Measurements from ENCODE around the gene FAM222A.
A peak's percentile ranks its signal among the peaks of the same experiment; 100 is the strongest.

FAM222A gene

DNA sequence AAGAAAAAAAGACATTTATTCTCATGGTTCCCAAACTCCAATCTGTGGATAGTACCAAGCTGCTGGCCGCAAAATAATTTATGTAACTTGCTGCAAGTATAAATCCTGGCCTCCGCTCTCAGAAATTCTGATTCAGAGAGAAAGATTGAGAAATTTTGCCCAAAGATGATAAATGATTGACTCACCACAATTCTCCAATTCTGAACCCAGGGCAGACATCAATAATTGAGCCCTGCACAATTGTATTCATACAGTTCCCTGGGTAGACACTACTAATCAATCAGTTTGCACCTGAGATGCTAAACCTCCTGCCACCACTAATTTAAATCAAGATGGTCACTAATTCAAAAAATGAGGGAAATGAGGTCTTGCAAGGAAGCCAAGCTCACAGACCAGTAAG, 81.4 kb downstream of the FAM222A start:
- Histone ChIP-seq H3K4me2 (ENCODE audit: low read depth, low read length) (no peak overlapping the region), H3K36me3 (replicated peaks; ENCODE audit: insufficient read depth, low read length) (no peaks in the 10 kb centered on the region), H3K79me2 (ENCODE audit: low read length) (no peaks in the 10 kb centered on the region), H3K4me1 (ENCODE audit: low read length) (no peaks in the 10 kb centered on the region), H3K9ac (ENCODE audit: low read length) (no peak overlapping the region), H3K27ac (ENCODE audit: low read length) (no peak overlapping the region), H2AFZ (ENCODE audit: low read length) (no peak overlapping the region), H4K20me1 (ENCODE audit: insufficient read depth, low read length) (no peaks in the 10 kb centered on the region), H3K4me3 (ENCODE audit: low read length) (no peak overlapping the region), H3K27me3 (replicated peaks; ENCODE audit: insufficient read depth, low read length) (peaks cover 4% of the 10 kb centered on the region; the same call in 1 of the 2 replicates), H3K9me3 (replicated peaks; ENCODE audit: insufficient read depth, low read length) (no peaks in the 10 kb centered on the region), H3F3A (ENCODE audit: insufficient read depth, low read length) (no peaks in the 10 kb centered on the region), H3K9me2 (replicated peaks; ENCODE audit: insufficient read depth, low read length) (no peaks in the 10 kb centered on the region)
- DNase-seq = no peak
- TF ChIP-seq EZH2 (optimal IDR thresholded peaks at IDR 0.05; ENCODE audit: low read depth, low read length) = no peak
- no peak for TF ChIP-seq EZH2phosphoT487 (IDR thresholded peaks at IDR 0.05; ENCODE audit: low read length)
- TF ChIP-seq, protein P1, sequence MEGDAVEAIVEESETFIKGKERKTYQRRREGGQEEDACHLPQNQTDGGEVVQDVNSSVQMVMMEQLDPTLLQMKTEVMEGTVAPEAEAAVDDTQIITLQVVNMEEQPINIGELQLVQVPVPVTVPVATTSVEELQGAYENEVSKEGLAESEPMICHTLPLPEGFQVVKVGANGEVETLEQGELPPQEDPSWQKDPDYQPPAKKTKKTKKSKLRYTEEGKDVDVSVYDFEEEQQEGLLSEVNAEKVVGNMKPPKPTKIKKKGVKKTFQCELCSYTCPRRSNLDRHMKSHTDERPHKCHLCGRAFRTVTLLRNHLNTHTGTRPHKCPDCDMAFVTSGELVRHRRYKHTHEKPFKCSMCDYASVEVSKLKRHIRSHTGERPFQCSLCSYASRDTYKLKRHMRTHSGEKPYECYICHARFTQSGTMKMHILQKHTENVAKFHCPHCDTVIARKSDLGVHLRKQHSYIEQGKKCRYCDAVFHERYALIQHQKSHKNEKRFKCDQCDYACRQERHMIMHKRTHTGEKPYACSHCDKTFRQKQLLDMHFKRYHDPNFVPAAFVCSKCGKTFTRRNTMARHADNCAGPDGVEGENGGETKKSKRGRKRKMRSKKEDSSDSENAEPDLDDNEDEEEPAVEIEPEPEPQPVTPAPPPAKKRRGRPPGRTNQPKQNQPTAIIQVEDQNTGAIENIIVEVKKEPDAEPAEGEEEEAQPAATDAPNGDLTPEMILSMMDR (IDR thresholded peaks at IDR 0.05; ENCODE audit: low read length) = no peak

DNA sequence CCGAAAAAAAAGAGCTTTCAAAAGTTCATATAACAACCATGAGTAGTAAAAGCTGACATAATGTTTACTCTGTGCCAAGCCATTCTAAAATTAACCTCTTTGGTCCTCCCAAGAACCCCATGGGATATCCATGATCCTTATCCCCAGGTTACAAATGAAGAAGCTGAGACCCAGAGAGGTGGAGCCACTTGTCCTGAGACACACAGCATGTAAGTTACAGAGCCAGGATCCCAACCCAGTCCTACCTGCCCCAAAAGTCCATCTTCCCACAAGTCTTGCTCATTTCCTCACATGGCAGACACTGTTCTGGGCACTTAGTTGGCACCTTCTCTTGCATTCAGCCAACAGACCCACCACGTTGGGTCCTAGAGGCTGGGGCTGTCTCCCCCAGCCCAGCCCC, 82.4 kb downstream of the FAM222A start:
- H3K27me3 ChIP-seq (replicated peaks; ENCODE audit: insufficient read depth, low read length) = peaks cover 4% of the 10 kb centered on the region; the same call in 1 of the 2 replicates
- no peaks in the 10 kb centered on the region for H3K9me2 ChIP-seq (replicated peaks; ENCODE audit: insufficient read depth, low read length)
- H2AFZ ChIP-seq (ENCODE audit: low read length) = no peak overlapping the region
- H3K27ac ChIP-seq (ENCODE audit: low read length) = no peak overlapping the region
- TF ChIP-seq, protein P1 (IDR thresholded peaks at IDR 0.05; ENCODE audit: low read length) = no peak
- TF ChIP-seq EZH2 (optimal IDR thresholded peaks at IDR 0.05; ENCODE audit: low read depth, low read length) (no peak), EZH2phosphoT487 (IDR thresholded peaks at IDR 0.05; ENCODE audit: low read length) (no peak)
- no peak overlapping the region for H3K4me2 ChIP-seq (ENCODE audit: low read depth, low read length)
- H3K36me3 ChIP-seq (replicated peaks; ENCODE audit: insufficient read depth, low read length) = no peaks in the 10 kb centered on the region
- no peaks in the 10 kb centered on the region for H3K4me1 ChIP-seq (ENCODE audit: low read length)
- no peaks in the 10 kb centered on the region for H4K20me1 ChIP-seq (ENCODE audit: insufficient read depth, low read length)
- no peak for DNase-seq
- H3K79me2 ChIP-seq (ENCODE audit: low read length) = no peaks in the 10 kb centered on the region
- no peaks in the 10 kb centered on the region for H3K9me3 ChIP-seq (replicated peaks; ENCODE audit: insufficient read depth, low read length)
- H3K9ac ChIP-seq (ENCODE audit: low read length) = no peak overlapping the region
- H3F3A ChIP-seq (ENCODE audit: insufficient read depth, low read length) = no peaks in the 10 kb centered on the region
- no peak overlapping the region for H3K4me3 ChIP-seq (ENCODE audit: low read length)

DNA sequence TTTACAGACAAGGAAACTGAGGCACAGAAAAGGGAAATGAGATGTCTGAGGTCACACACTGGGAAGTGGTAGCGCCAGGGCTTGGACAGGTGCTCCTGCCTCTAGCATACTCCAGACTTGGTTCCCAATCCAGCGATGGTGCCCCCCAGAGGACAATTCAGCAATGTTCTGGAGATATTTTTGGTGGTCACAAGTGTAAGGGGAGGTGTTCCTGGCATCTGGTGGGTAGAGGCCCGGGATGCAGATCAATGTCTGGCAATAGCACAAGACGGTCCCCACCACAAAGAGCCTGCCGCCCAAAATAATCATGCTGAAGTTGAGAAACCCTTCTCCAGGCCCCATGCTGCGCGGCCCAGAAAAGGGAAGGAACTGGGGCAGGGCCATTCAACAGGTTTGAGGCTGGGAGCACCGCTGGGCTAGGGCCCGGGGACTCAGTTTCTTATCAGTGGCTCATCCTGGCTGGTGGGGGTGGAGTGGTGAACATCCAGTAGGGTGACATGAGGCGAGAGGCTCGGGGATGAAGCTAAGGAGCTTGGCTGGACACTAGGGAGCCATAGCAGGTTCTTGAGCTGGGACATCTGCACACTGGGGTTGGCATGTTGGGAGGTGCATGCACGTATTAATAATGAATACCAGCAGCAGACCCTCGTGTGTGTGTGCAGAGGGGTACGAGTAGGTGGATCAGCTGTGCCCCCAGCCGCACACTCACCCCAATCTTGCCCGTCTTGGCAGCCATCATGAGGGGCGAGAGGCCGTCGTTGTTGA, 84.5 kb downstream of the FAM222A start:
- Histone ChIP-seq H3K27ac (ENCODE audit: low read length) (no peak overlapping the region), H3K27me3 (replicated peaks; ENCODE audit: insufficient read depth, low read length) (peaks cover 4% of the 10 kb centered on the region; the same call in 1 of the 2 replicates), H4K20me1 (ENCODE audit: insufficient read depth, low read length) (no peaks in the 10 kb centered on the region), H3K9me3 (replicated peaks; ENCODE audit: insufficient read depth, low read length) (no peaks in the 10 kb centered on the region), H3K79me2 (ENCODE audit: low read length) (no peaks in the 10 kb centered on the region), H3K9me2 (replicated peaks; ENCODE audit: insufficient read depth, low read length) (no peaks in the 10 kb centered on the region), H3K4me2 (ENCODE audit: low read depth, low read length) (no peak overlapping the region), H3K4me1 (ENCODE audit: low read length) (no peaks in the 10 kb centered on the region), H3F3A (ENCODE audit: insufficient read depth, low read length) (no peaks in the 10 kb centered on the region), H3K9ac (ENCODE audit: low read length) (no peak overlapping the region), H3K4me3 (ENCODE audit: low read length) (no peak overlapping the region), H3K36me3 (replicated peaks; ENCODE audit: insufficient read depth, low read length) (no peaks in the 10 kb centered on the region), H2AFZ (ENCODE audit: low read length) (no peak overlapping the region)
- no peak for DNase-seq
- TF ChIP-seq, protein P1 (IDR thresholded peaks at IDR 0.05; ENCODE audit: low read length) = peak; percentile 16; the same call in 1 of the 2 replicates
- no peak for TF ChIP-seq EZH2phosphoT487 (IDR thresholded peaks at IDR 0.05; ENCODE audit: low read length)

All from MM.1S (cell line).